HepG2 (cell line): ENCODE data around the gene PGAP3. TPM values are rescaled to one million over a fixed set of nuclear protein-coding genes. Genes with fewer than 3 reads are reported as not detected.

Experiments used
- BHLHE40 ChIP-seq: IDR thresholded peaks from 2 replicates; pipeline ENCODE4 v1.6.1; 2011; ENCODE audit warnings: low read length, improper control_type of control experiment
- FOXM1 ChIP-seq: sonication (generic); formaldehyde crosslinking; IDR thresholded peaks from 2 replicates; pipeline ENCODE4 v1.5.0; 2020; ENCODE audit warnings: missing genetic modification reagents
- GPN1 ChIP-seq: sonication (generic); formaldehyde crosslinking; IDR thresholded peaks from 2 replicates; pipeline ENCODE4 v1.5.1; 2020; ENCODE audit warnings: missing genetic modification reagents, borderline replicate concordance
- HOXA5 ChIP-seq: sonication (generic); formaldehyde crosslinking; IDR thresholded peaks from 2 replicates; pipeline ENCODE4 v1.4.0; 2020; ENCODE audit warnings: missing genetic modification reagents
- MZF1 ChIP-seq: sonication (generic); formaldehyde crosslinking; IDR thresholded peaks from 2 replicates; pipeline ENCODE4 v1.8.1; 2023; ENCODE audit warnings: mild to moderate bottlenecking, missing genetic modification reagents, borderline replicate concordance
- NCOA1 ChIP-seq: sonication (generic); formaldehyde crosslinking; IDR thresholded peaks from 2 replicates; pipeline ENCODE4 v1.9.0; 2021; ENCODE audit warnings: missing genetic modification reagents
- NFATC3 ChIP-seq: sonication (generic); formaldehyde crosslinking; IDR thresholded peaks from 2 replicates; pipeline ENCODE4 v1.5.1; 2020; ENCODE audit warnings: mild to moderate bottlenecking, missing genetic modification reagents
- NFYC ChIP-seq: IDR thresholded peaks from 2 replicates; pipeline ENCODE4 v1.6.1; 2016; ENCODE audit warnings: missing genetic modification reagents, missing compliant biosample characterization
- RFXAP ChIP-seq: sonication (generic); formaldehyde crosslinking; IDR thresholded peaks from 2 replicates; pipeline ENCODE4 v1.4.0; 2020; ENCODE audit warnings: missing genetic modification reagents, borderline replicate concordance
- SUZ12 ChIP-seq: fragments of 150-350 bp; IDR thresholded peaks from 2 replicates; pipeline ENCODE4 v1.6.1; 2014; ENCODE audit warnings: low read depth, low read length
- TEAD3 ChIP-seq: optimal IDR thresholded peaks from 2 replicates; pipeline ENCODE3; 2016; ENCODE audit warnings: borderline replicate concordance
- TERF1 ChIP-seq: sonication (generic); formaldehyde crosslinking; IDR thresholded peaks from 2 replicates; pipeline ENCODE4 v1.8.0; 2022; ENCODE audit warnings: mild to moderate bottlenecking, missing genetic modification reagents, moderate library complexity
- TOPORS ChIP-seq: sonication (generic); formaldehyde crosslinking; IDR thresholded peaks from 2 replicates; pipeline ENCODE4 v1.8.0; 2023; ENCODE audit warnings: mild to moderate bottlenecking, missing genetic modification reagents
- YY1 ChIP-seq: IDR thresholded peaks from 2 replicates; pipeline ENCODE4 v1.6.1; 2011; ENCODE audit warnings: low read length, low read depth, moderate library complexity, mild to moderate bottlenecking; ENCODE audit not compliant: insufficient read depth, insufficient replicate concordance
- ZBTB25 ChIP-seq: IDR thresholded peaks from 2 replicates; pipeline ENCODE4 v1.6.1; 2018; ENCODE audit warnings: missing genetic modification reagents
- ZFP1 ChIP-seq: IDR thresholded peaks from 2 replicates; pipeline ENCODE4 v1.6.1; 2016
- ZFP90 ChIP-seq: sonication (generic); formaldehyde crosslinking; IDR thresholded peaks from 2 replicates; pipeline ENCODE4 v1.8.0; 2022; ENCODE audit warnings: missing genetic modification reagents, mild to moderate bottlenecking, inconsistent platforms, borderline replicate concordance
- ZNF33B ChIP-seq: sonication (generic); formaldehyde crosslinking; IDR thresholded peaks from 2 replicates; pipeline ENCODE4 v1.5.1; 2020; ENCODE audit warnings: mild to moderate bottlenecking, missing genetic modification reagents
- ZNF354B ChIP-seq: sonication (generic); formaldehyde crosslinking; IDR thresholded peaks from 2 replicates; pipeline ENCODE4 v1.8.0; 2022; ENCODE audit warnings: mild to moderate bottlenecking, missing genetic modification reagents
- ZNF598 ChIP-seq: sonication (generic); formaldehyde crosslinking; IDR thresholded peaks from 2 replicates; pipeline ENCODE4 v1.5.1; 2020; ENCODE audit warnings: mild to moderate bottlenecking, missing genetic modification reagents, borderline replicate concordance
- ZNF883 ChIP-seq: sonication (generic); formaldehyde crosslinking; IDR thresholded peaks from 2 replicates; pipeline ENCODE4 v1.5.1; 2020; ENCODE audit warnings: mild to moderate bottlenecking, missing genetic modification reagents; ENCODE audit errors: not compliant biosample characterization
- polyA plus RNA-seq, 8 experiments: library from polyadenylated mRNA; depleted of rRNA in 3 of 8; stranded (reverse) in 7 of 8; unstranded in 1 of 8; fragments of >200 nt; fragmentation: Illumina TruSeq in 4 of 8; extraction: Trizol in 4 of 8; gene quantifications; 2 replicates each; pipeline versions ENCODE4 v1.2.1 to v1.2.3, GENCODE V29; 2011 to 2016; ENCODE audit warnings: low read depth in 4 of 8, missing spikeins in 1 of 8, mixed read lengths in 1 of 8; ENCODE audit not compliant: insufficient read depth in 1 of 8
- total RNA-seq, 5 experiments: library from RNA; depleted of rRNA; stranded (reverse); fragments of >200 nt; fragmentation: Illumina TruSeq; extraction: Trizol; gene quantifications; 2 replicates each; pipeline ENCODE4 v1.2.3, GENCODE V29; 2016; ENCODE audit warnings: low read depth in 1 of 5
- TF ChIP-seq, protein P1 (sequence below): fragments of 450-650 bp; IDR thresholded peaks from 2 replicates; pipeline ENCODE4 v1.6.1; 2016

Gene PGAP3
- total and polyA plus RNA-seq, 2 of the 13 experiments (the other 11 are each of a cell fraction or from before 2014, with no cell fraction given) = 11.9 to 14.6 TPM

- TF ChIP-seq ZBTB25 (CRISPR knock-in tag) = no peak
- TF ChIP-seq MZF1 (CRISPR knock-in tag) = no peak
- peak; percentile 72; the same call in 1 of the 2 replicates for TF ChIP-seq RFXAP (CRISPR knock-in tag)
- TF ChIP-seq NFYC (CRISPR knock-in tag) = no peak
- TF ChIP-seq SUZ12 = no peak
- TF ChIP-seq BHLHE40 = no peak
- peak; percentile 86; the same call in 1 of the 2 replicates for TF ChIP-seq ZNF33B (CRISPR knock-in tag)
- TF ChIP-seq TOPORS = no peak
- TF ChIP-seq HOXA5 (CRISPR knock-in tag) = no peak
- TF ChIP-seq, protein P1, sequence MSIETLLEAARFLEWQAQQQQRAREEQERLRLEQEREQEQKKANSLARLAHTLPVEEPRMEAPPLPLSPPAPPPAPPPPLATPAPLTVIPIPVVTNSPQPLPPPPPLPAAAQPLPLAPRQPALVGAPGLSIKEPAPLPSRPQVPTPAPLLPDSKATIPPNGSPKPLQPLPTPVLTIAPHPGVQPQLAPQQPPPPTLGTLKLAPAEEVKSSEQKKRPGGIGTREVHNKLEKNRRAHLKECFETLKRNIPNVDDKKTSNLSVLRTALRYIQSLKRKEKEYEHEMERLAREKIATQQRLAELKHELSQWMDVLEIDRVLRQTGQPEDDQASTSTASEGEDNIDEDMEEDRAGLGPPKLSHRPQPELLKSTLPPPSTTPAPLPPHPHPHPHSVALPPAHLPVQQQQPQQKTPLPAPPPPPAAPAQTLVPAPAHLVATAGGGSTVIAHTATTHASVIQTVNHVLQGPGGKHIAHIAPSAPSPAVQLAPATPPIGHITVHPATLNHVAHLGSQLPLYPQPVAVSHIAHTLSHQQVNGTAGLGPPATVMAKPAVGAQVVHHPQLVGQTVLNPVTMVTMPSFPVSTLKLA = no peak
- TF ChIP-seq ZFP1 = no peak
- no peak for TF ChIP-seq TEAD3 (CRISPR knock-in tag)
- TF ChIP-seq ZNF883 (CRISPR knock-in tag) = peak; percentile 78
- no peak for TF ChIP-seq GPN1 (CRISPR knock-in tag)
- TF ChIP-seq TERF1 (CRISPR knock-in tag) = no peak
- no peak for TF ChIP-seq NFATC3 (CRISPR knock-in tag)
- no peak for TF ChIP-seq FOXM1 (CRISPR knock-in tag)
- TF ChIP-seq YY1 = no peak
- no peak for TF ChIP-seq ZNF354B
- TF ChIP-seq ZNF598 (CRISPR knock-in tag) = peak; percentile 85
- peak; percentile 65; the same call in 1 of the 2 replicates for TF ChIP-seq ZFP90
- no peak for TF ChIP-seq NCOA1 (CRISPR knock-in tag)
Measured at GRCh38 chr17:39671651-39672521, 16.0 kb downstream of the PGAP3 start (continued).
